SKM-1 treated with dmso at 0.1 percent for 144 hours (cell line): ENCODE data around the gene TLE6.
"Not testable (repeated sequence)": the region's sequence is repeated elsewhere in the genome, so short reads cannot be mapped to it uniquely, and the experiment has no call there.

Source experiments
- DNase-seq: peaks from one replicate; lab custom pipeline; 2025; ENCODE audit not compliant: unreplicated experiment; lab: John Stamatoyannopoulos, UW

Gene TLE6

DNA sequence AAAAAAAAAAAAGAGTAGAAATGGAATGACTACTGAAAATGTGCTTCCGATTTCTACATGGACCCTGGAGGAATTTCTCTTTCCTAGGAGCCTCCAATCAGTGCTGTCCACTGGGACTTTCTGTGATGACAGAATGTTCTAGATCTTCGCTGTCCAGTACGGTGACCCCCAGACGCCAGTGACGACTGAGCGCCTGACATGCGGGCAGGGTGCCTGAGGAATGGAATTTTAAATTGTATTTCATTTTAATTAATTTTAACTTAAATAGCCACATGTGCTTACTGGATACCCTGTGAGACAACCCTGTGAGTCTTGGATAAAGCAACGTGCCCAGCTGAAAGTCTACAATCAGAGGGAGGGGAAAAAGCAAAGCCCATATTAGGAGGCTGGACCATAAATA, 4.1 kb upstream of the TLE6 start:
- DNase-seq: no peak

GRCh38 chr19:2974342-2975041, 2.9 kb upstream of the TLE6 start:
- peak; percentile 69 for DNase-seq

GRCh38 chr19:2976609-2977000, 759 bp upstream of the TLE6 start:
- DNase-seq: no peak

DNA sequence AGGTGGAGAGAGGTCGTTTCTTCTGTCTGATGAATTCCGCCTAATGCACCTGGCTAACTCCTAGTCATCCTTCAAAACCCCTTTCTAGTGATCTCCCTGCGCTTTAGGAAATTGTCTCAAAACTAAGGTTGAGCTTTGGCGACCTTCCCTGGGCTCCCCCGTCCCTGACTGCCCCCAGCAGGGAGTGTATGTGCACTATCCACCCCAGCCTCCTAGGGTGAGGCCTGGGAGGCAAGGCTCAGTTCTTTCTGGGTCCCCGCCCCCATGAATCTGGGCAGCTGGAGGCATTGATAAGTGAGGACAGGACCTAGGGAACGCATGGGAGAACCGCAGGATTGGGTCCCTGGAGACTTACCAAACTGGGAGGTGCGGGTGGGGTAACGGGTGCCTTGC, 378 bp downstream of the TLE6 start:
- no peak for DNase-seq

DNA sequence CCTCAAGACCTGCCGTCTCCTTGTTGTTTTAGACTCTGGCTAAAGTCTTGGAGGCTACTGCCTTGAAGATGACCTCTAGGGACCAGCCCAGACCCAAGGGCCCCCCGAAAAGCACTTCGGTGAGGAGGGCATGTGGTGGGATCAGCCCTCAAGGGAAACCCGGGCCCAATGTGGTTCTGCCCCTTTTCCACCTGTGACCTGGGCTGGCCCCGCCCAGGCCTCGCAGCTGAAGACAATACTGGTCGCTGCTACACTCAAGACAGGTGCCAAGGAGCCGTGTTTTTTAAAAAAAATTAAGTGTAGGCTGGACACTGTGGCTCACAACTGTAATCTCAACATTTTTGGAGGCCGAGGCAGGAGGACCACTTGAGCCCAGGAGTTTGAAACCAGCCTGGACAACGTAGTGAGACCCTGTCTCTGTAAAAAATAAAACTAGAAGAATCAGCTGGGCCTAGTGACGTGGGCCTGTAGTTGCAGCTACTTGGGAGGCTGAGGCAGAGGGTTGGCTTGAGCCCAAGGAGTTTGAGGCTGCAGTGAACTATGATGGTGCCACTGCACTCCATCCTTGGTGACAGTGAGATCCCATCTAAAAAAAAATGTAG, 903 bp downstream of the TLE6 start:
- DNase-seq: no peak

GRCh38 chr19:2978772-2979171, 1.4 kb downstream of the TLE6 start:
- no peak for DNase-seq

GRCh38 chr19:2981898-2982297, 4.5 kb downstream of the TLE6 start:
- no peak for DNase-seq

- DNase-seq: no peak
Measured at GRCh38 chr19:2982561-2982960, 5.2 kb downstream of the TLE6 start.

DNA sequence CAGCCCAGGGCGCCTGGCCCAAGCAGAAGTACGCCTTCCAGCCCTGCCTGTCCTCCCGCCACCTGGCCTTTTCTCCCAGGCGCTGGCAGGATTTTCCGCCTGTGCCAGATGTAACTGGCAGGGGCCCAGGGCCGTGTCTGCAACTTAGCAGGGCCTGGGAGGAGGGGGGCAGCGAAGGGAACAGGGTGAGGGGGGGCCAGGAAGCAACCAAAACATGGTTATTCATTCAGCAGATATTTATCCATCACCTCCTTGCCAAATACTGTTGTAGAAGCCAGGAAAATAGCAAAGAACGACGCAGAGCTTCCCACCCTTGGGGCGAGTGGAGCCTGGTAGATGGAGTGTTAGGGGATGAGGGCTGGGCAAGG, 5.6 kb downstream of the TLE6 start:
- no peak for DNase-seq

DNA sequence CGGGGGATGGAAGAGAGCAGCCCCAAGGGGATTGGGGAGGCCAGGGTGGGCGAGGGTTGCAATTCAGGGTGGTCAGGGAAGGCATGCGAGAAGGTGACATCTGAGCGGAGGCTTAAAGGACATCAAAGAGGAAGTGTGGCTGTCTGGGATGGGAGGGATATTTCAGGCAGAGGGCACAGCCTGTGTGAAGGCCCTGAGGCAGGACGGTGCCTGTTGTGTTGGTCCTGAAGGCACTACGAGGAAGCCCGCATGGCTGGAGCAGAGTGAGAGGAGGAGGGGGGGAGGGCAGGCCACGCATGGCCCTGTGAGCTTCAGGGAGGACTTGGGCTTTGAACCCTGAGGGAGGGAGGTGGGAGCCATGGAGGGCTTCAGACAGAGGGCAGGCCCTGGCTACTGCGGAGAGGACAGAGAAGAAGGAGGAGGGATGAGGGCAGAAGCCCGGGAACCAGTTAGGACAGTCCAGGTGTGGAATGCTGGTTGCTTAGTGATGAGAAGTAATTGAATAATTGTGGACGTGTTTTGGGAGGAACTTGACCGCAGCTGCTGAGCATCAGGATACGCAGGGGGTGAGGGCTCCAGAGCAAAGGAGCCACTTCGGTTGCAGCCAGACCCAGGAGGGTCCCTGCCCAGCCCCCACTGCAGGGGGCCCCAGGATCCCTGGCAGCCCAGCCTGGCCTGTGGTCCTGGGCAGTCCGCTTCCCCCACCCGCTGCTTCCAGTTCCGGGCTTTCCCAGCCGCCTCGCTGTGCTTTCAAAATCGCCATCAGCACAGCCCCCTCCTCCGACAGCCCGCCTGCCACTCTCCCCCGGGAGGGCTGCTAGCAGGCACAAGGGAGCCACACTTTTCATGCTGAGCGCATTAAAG, 6.2 kb downstream of the TLE6 start:
- no peak for DNase-seq

DNA sequence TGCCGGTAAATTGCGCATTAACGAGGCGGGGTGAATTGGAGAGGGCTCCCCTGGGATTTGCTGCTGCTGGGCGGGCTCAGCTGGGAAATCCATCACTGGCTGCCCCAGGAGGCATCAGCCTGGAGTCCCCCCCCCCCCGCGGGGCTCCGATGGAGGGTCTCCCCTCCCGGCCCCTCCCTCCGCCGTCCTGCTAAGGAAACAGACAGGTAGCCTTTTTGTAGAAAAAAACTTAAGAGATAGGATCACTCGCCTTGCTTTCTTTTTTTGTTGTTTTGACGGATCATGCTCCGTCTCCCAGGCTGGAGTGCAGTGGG, 6.8 kb downstream of the TLE6 start:
- no peak for DNase-seq

DNA sequence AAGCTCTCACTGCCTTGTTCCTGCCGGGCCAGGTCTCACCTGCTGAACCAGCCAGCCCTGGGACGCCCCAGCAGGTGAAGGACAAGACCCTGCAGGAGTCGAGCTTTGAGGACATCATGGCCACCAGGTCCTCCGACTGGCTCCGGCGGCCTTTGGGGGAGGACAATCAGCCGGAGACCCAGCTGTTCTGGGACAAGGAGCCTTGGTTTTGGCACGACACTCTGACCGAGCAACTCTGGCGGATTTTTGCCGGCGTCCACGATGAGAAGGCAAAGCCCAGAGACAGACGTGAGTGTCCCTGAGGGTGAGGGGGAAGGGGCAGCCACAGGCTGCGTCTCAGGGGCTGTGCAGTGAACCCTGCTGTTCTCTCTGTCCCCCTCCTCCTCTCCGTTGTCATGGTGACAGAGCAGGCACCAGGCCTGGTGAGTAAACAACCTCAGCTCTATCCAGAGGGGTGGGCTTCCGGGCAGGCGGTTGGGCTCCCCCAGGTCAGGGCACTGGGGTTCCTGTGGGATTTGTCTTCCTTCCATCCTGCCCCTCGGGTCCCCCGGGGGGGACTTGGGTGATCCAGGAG, 9.7 kb downstream of the TLE6 start:
- DNase-seq: no peak

DNA sequence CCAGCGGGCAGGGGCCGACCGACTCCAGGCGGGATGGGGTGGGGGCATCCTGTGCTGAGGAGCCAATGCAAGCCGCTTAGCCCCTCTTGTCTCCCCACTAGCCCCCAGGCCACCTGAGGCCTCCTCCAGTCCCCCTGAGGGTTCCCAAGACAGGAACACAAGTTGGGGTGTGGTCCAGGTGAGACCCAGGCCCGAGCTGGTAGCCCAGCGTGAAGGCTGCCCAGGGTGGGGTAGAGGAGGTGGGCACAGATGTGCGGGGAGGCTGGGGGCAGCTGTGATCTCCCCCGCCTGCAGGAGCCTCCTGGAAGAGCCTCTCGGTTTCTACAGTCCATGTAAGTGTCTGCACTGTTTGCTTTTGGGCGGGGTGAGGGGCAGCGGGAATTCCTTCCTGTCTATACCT, 10.4 kb downstream of the TLE6 start:
- DNase-seq: no peak

GRCh38 chr19:2988568-2988967, 11.2 kb downstream of the TLE6 start:
- DNase-seq: no peak

- DNase-seq: no peak
Measured at GRCh38 chr19:2989236-2989946, 12.0 kb downstream of the TLE6 start.

DNA sequence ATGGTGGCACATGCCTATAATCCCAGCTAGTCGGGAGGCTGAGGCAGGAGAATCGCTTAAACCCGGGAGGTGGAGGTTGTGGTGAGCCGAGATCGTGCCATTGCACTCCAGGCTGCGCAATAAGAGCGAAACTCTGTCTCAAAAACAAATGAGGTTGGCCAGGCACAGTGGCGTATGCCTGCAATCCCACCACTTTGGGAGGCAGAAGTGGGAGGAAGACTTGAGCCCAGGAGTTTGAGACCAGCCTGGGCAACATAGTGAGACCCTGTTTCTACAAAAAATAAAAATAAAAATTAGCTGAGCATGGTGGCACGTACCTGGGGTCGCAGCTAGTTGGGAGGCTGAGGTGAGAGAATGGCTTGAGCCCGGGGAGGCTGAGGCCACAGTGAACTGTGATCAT, 15.0 kb downstream of the TLE6 start:
- not testable (repeated sequence) for DNase-seq

DNA sequence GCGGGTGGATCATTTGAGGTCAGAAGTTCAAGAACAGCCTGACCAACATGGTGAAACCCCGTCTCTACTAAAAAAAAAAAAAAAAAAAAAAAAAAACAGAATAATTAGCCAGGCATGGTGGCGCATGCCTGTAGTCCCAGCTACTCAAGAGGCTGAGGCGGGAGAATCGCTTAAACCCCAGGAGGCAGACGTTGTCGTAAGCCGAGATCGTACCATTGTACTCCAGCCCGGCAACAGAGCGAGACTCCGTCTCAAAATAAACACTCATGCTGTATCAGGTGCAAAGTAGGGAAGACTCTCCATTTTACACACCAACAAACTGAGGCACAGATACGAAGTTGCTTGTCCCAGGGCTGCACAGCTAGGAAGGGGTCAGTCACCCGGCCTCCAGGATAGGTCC, 15.6 kb downstream of the TLE6 start:
- DNase-seq: no peak

DNA sequence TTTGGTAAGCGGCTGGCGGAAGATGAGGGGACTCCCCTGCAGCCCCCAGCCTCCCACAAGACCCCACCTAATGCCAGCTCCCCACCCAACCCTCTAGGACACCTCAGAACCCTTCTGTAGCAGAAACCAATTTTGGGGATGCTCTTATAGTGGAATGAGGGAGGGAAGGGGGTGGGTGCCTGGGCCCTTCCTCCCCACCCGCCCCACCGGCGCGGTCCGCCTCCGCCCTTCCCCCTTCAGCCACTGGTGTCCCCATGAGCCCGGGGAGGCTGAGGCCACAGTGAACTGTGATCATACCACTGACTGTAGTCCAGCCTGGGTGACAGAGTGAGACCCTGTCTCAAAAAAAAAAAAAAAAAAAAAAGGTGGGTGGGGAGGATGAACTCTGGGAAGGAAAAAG, 16.2 kb downstream of the TLE6 start:
- no peak for DNase-seq

GRCh38 chr19:2994588-2995131, 17.3 kb downstream of the TLE6 start:
- no peak for DNase-seq

DNA sequence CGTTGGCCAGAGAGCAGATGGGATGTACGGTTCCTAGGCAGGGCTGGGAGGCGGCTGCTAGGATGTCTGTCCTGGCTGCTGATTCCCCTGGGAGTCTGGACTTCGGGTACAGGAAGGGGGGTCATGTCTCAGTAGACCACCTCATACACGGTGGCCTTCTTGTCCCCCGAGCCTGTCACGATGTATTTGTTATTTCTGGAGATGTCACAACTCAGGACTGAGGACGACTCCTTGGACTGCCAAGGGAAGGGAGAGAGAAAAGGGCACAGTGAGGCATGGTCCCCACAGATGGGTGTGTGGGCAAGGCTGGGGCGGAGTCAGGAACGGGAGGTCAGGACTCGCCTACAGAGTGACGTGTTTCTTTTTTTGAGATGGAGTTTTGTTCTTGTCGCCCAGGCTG, 20.4 kb downstream of the TLE6 start:
- no peak for DNase-seq

GRCh38 chr19:2998642-2999041, 21.3 kb downstream of the TLE6 start:
- DNase-seq: no peak
